HepG2 (cell line): ENCODE measurements around the gene SPRTN. TPM values are rescaled to one million over a fixed set of nuclear protein-coding genes. Genes with fewer than 3 reads are reported as not detected.

Experiments used
- ATAC-seq: fragments of 200-7000 bp; cut with Tn5 transposase; 3 replicates; pipeline ENCODE4 v1.9.1; 2020; ENCODE audit warnings: mild to moderate bottlenecking, moderate library complexity
- BruUV-seq: library from RNA; stranded (reverse); fragments of 400-500 nt; replicated peaks from 2 replicates; lab custom pipeline; 2021; lab: Mats Ljungman, UMichigan
- CTCF ChIA-PET: fragments of 300-600 bp; formaldehyde crosslinking; extraction: SDS; loops from one replicate; lab custom pipeline; 2021; ENCODE audit warnings: low total read pairs, inconsistent platforms, low intra/inter-chr PET ratio; lab: Yijun Ruan, JAX
- POLR2A ChIA-PET: fragments of 350-600 bp; sonication (Branson Sonifier 250); formaldehyde crosslinking; loops from one replicate; lab custom pipeline; 2020; ENCODE audit warnings: antibody characterized with exemption, inconsistent platforms; lab: Yijun Ruan, JAX
- DNase-seq: peaks from one replicate; pipeline ENCODE4 v3.0.0-alpha.2; 2015; ENCODE audit warnings: low spot score
- FAIRE-seq: peaks from 3 replicates; lab custom pipeline; 2011; peaks lifted over from hg19 to GRCh38; lab: Jason Lieb, UNC
- H2AFZ ChIP-seq: one replicate; pipeline ENCODE4 v1.6.1; 2011; ENCODE audit warnings: low read length, inconsistent platforms
- H3K27ac ChIP-seq: fragments of 300-600 bp; 3 replicates; pipeline ENCODE4 v1.8.0; 2011; ENCODE audit warnings: mixed run types, mild to moderate bottlenecking, mixed read lengths, low read length, inconsistent platforms; ENCODE audit not compliant: insufficient read depth; ENCODE audit errors: extremely low read length
- H3K27me3 ChIP-seq, 2 experiments: fragments of 200-600 bp in 1 of 2; 2 replicates in 1 of 2; 3 replicates in 1 of 2; pipeline versions ENCODE4 v1.6.0 to v1.8.0; 2011; ENCODE audit warnings: low read length in 2 of 2, mild to moderate bottlenecking in 2 of 2, moderate library complexity in 2 of 2, inconsistent platforms in 1 of 2; ENCODE audit not compliant: insufficient read depth in 2 of 2, control insufficient read depth in 1 of 2
- H3K36me3 ChIP-seq, 2 experiments: fragments of 200-600 bp in 1 of 2; replicated peaks in 1 of 2; 2 replicates in 1 of 2; 3 replicates in 1 of 2; pipeline versions ENCODE4 v1.5.1 to v1.8.0; 2011; ENCODE audit warnings: low read length in 2 of 2, inconsistent platforms in 1 of 2; ENCODE audit not compliant: insufficient read depth in 2 of 2, control insufficient read depth in 1 of 2
- H3K4me1 ChIP-seq: 2 replicates; pipeline ENCODE4 v1.5.1; 2012; ENCODE audit warnings: low read length, inconsistent platforms; ENCODE audit not compliant: insufficient read depth
- H3K4me2 ChIP-seq: 2 replicates; pipeline ENCODE4 v1.6.0; 2011; ENCODE audit warnings: low read depth, low read length, inconsistent platforms
- H3K4me3 ChIP-seq, 3 experiments: fragments of 200-600 bp in 1 of 3; sonication (generic), shearing (Covaris generic) in 1 of 3; replicated peaks in 1 of 3; 2 replicates each; pipeline ENCODE4 v1.5.1; 2011 to 2016; ENCODE audit warnings: low read length in 3 of 3, inconsistent platforms in 2 of 3, low read depth in 2 of 3, mild to moderate bottlenecking in 2 of 3, control low read depth in 1 of 3, mixed read lengths in 1 of 3; ENCODE audit not compliant: insufficient read depth in 1 of 3
- H3K79me2 ChIP-seq: one replicate; pipeline ENCODE4 v1.6.1; 2011; ENCODE audit warnings: low read length, inconsistent platforms; ENCODE audit not compliant: insufficient read depth
- H3K9ac ChIP-seq: 2 replicates; pipeline ENCODE4 v1.6.0; 2011; ENCODE audit warnings: mild to moderate bottlenecking, low read depth, low read length, inconsistent platforms; ENCODE audit not compliant: insufficient read depth
- H3K9me3 ChIP-seq: 2 replicates; pipeline ENCODE4 v1.5.1; 2012; ENCODE audit warnings: mild to moderate bottlenecking, low read length
- H4K20me1 ChIP-seq: 2 replicates; pipeline ENCODE4 v1.6.0; 2011; ENCODE audit warnings: inconsistent platforms, mild to moderate bottlenecking, low read length, moderate library complexity; ENCODE audit not compliant: insufficient read depth
- CBFB ChIP-seq: sonication (generic); formaldehyde crosslinking; IDR thresholded peaks from 2 replicates; pipeline ENCODE4 v1.4.0; 2020; ENCODE audit warnings: missing genetic modification reagents
- CEBPB ChIP-seq: IDR thresholded peaks from 2 replicates; pipeline ENCODE4 v1.6.1; 2011; ENCODE audit warnings: low read depth, low read length, improper control_type of control experiment, borderline replicate concordance
- CHD4 ChIP-seq: fragments of 200-600 bp; sonication (generic); IDR thresholded peaks from 2 replicates; pipeline ENCODE4 v1.7.0; 2017; ENCODE audit warnings: mild to moderate bottlenecking, low read length, borderline replicate concordance
- ELF1 ChIP-seq: sonication (generic); formaldehyde crosslinking; IDR thresholded peaks from 2 replicates; pipeline ENCODE4 v1.4.0; 2020; ENCODE audit warnings: missing genetic modification reagents
- GABPA ChIP-seq, 2 experiments: IDR thresholded peaks; 2 replicates each; pipeline ENCODE4 v1.6.1; 2011 to 2016; ENCODE audit warnings: low read depth in 2 of 2, low read length in 1 of 2, missing biosample characterization in 1 of 2, missing genetic modification characterization in 1 of 2
- GTF2F1 ChIP-seq: fragments of 150-350 bp; IDR thresholded peaks from 2 replicates; pipeline ENCODE4 v1.6.1; 2014; ENCODE audit warnings: low read length
- JARID2 ChIP-seq: sonication (generic); formaldehyde crosslinking; IDR thresholded peaks from 2 replicates; pipeline ENCODE4 v1.8.1; 2023; ENCODE audit warnings: missing genetic modification reagents, inconsistent platforms; ENCODE audit not compliant: insufficient replicate concordance
- MAF1 ChIP-seq: sonication (generic); formaldehyde crosslinking; IDR thresholded peaks from 2 replicates; pipeline ENCODE4 v1.5.0; 2020; ENCODE audit warnings: missing genetic modification reagents, borderline replicate concordance
- MEIS1 ChIP-seq: sonication (generic); formaldehyde crosslinking; IDR thresholded peaks from 2 replicates; pipeline ENCODE4 v1.9.0; 2021; ENCODE audit warnings: mild to moderate bottlenecking, missing genetic modification reagents, moderate library complexity, borderline replicate concordance
- MEIS2 ChIP-seq: sonication (generic); formaldehyde crosslinking; IDR thresholded peaks from 2 replicates; pipeline ENCODE4 v1.9.0; 2021; ENCODE audit warnings: mild to moderate bottlenecking, missing genetic modification reagents
- NCOA2 ChIP-seq: sonication (generic); formaldehyde crosslinking; IDR thresholded peaks from 2 replicates; pipeline ENCODE4 v1.8.0; 2022; ENCODE audit warnings: inconsistent platforms
- NFKB2 ChIP-seq: sonication (generic); formaldehyde crosslinking; IDR thresholded peaks from 2 replicates; pipeline ENCODE4 v1.4.0; 2020; ENCODE audit warnings: missing genetic modification reagents, borderline replicate concordance
- PAF1 ChIP-seq: IDR thresholded peaks from 2 replicates; pipeline ENCODE4 v1.6.1; 2016; ENCODE audit warnings: missing genetic modification reagents, missing compliant biosample characterization
- PRDM10 ChIP-seq: sonication (generic); formaldehyde crosslinking; IDR thresholded peaks from 2 replicates; pipeline ENCODE4 v1.4.0; 2020; ENCODE audit warnings: low read depth, missing genetic modification reagents
- RNF2 ChIP-seq: fragments of 450-650 bp; conservative IDR thresholded peaks from 2 replicates; pipeline ENCODE4 v1.6.1; 2016; ENCODE audit warnings: low read depth
- ZC3H4 ChIP-seq: sonication (generic); formaldehyde crosslinking; IDR thresholded peaks from 2 replicates; pipeline ENCODE4 v1.4.0; 2020; ENCODE audit warnings: missing genetic modification reagents, borderline replicate concordance
- ZNF205 ChIP-seq: IDR thresholded peaks from 2 replicates; pipeline ENCODE4 v1.6.1; 2018; ENCODE audit warnings: missing biosample characterization, missing genetic modification reagents
- ZNF576 ChIP-seq: sonication (generic); formaldehyde crosslinking; IDR thresholded peaks from 2 replicates; pipeline ENCODE4 v1.4.0; 2020; ENCODE audit warnings: mild to moderate bottlenecking, missing genetic modification reagents
- WGBS: methylation state at CpG from one replicate; pipeline ENCODE4 v1.1.6; 2017; ENCODE audit warnings: low lambda C conversion rate; 5-methylcytosine and 5-hydroxymethylcytosine counted together
- in situ Hi-C: cut with HindIII; loops from 2 replicates; pipeline ENCODE4 v1.10.0; 2017; ENCODE audit warnings: low pct_unique_long_range_greater_than_20kb; ENCODE audit not compliant: extremely low pct_ligation_motif_present
- intact Hi-C: fragments of 100-400 bp; cut with micrococcal nuclease; formaldehyde crosslinking; loops from one replicate; pipeline ENCODE4 v1.10.0; 2022; ENCODE audit not compliant: unreplicated experiment
- polyA plus RNA-seq, 8 experiments: library from polyadenylated mRNA; depleted of rRNA in 3 of 8; stranded (reverse) in 7 of 8; unstranded in 1 of 8; fragments of >200 nt; fragmentation: Illumina TruSeq in 4 of 8; extraction: Trizol in 4 of 8; gene quantifications; 2 replicates each; pipeline versions ENCODE4 v1.2.1 to v1.2.3, GENCODE V29; 2011 to 2016; ENCODE audit warnings: low read depth in 4 of 8, missing spikeins in 1 of 8, mixed read lengths in 1 of 8; ENCODE audit not compliant: insufficient read depth in 1 of 8
- total RNA-seq, 5 experiments: library from RNA; depleted of rRNA; stranded (reverse); fragments of >200 nt; fragmentation: Illumina TruSeq; extraction: Trizol; gene quantifications; 2 replicates each; pipeline ENCODE4 v1.2.3, GENCODE V29; 2016; ENCODE audit warnings: low read depth in 1 of 5
- TF ChIP-seq, protein P1 (sequence below): conservative IDR thresholded peaks from 2 replicates; pipeline ENCODE4 v1.6.1; 2018; ENCODE audit warnings: missing genetic modification reagents

SPRTN gene
- total and polyA plus RNA-seq, 2 of the 13 experiments (the other 11 are each of a cell fraction or from before 2014, with no cell fraction given), result 4.2 to 15.2 TPM

GRCh38 chr1:231318568-231318967 lies 19.5 kb upstream of the SPRTN start:
- Histone ChIP-seq H3K9ac (no peak overlapping the region), H3K79me2 (no peaks in the 10 kb centered on the region), H2AFZ (no peak overlapping the region), H3K4me1 (no peaks in the 10 kb centered on the region), H3K9me3 (no peaks in the 10 kb centered on the region), H3K36me3 (no peaks in the 10 kb centered on the region), H3K4me2 (no peak overlapping the region), H3K4me3 (no peak overlapping the region), H3K27me3 (no peaks in the 10 kb centered on the region), H4K20me1 (no peaks in the 10 kb centered on the region), H3K27ac (no peak overlapping the region)
- ChIA-PET CTCF (no interaction called here), POLR2A (no interaction called here)
- intact Hi-C loops, result no loop called here
- BruUV-seq, result no TSS peak
- FAIRE-seq (no peak), DNase-seq (no peak), ATAC-seq (no peak)
- 26% methylated on average over 4 of the region's 4 CpGs for WGBS
- TF ChIP-seq MAF1 (CRISPR knock-in tag), result no peak
- no peak for TF ChIP-seq JARID2 (CRISPR knock-in tag)
- TF ChIP-seq ELF1 (CRISPR knock-in tag), result no peak
- TF ChIP-seq RNF2, result no peak
- TF ChIP-seq NCOA2 (CRISPR knock-in tag), result no peak
- TF ChIP-seq CHD4, result no peak
- TF ChIP-seq, protein P1, sequence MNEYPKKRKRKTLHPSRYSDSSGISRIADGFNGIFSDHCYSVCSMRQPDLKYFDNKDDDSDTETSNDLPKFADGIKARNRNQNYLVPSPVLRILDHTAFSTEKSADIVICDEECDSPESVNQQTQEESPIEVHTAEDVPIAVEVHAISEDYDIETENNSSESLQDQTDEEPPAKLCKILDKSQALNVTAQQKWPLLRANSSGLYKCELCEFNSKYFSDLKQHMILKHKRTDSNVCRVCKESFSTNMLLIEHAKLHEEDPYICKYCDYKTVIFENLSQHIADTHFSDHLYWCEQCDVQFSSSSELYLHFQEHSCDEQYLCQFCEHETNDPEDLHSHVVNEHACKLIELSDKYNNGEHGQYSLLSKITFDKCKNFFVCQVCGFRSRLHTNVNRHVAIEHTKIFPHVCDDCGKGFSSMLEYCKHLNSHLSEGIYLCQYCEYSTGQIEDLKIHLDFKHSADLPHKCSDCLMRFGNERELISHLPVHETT (CRISPR knock-in tag), result no peak
- no peak for TF ChIP-seq ZC3H4 (CRISPR knock-in tag)
- no peak for TF ChIP-seq MEIS2 (CRISPR knock-in tag)
- no peak for TF ChIP-seq PAF1
- TF ChIP-seq MEIS1 (CRISPR knock-in tag), result no peak
- no peak for TF ChIP-seq ZNF576 (CRISPR knock-in tag)
- no peak for TF ChIP-seq GABPA (IDR thresholded peaks at IDR 0.05; ENCODE audit: low read depth, low read length)
- TF ChIP-seq GABPA (CRISPR knock-in tag; IDR thresholded peaks at IDR 0.05; ENCODE audit: low read depth), result no peak
- no peak for TF ChIP-seq CEBPB
- TF ChIP-seq GTF2F1, result no peak
- TF ChIP-seq NFKB2 (CRISPR knock-in tag), result no peak
- no peak for TF ChIP-seq ZNF205
- no peak for TF ChIP-seq PRDM10
- no peak for TF ChIP-seq CBFB (CRISPR knock-in tag)
- in situ Hi-C loops, result no loop called here
